Keratinocyte (primary cell): Measurements from ENCODE around the gene DNAJB6.

ENCODE experiments used
- EZH2 ChIP-seq: IDR thresholded peaks from one replicate; pipeline ENCODE4 v1.6.1; 2012; ENCODE audit warnings: inconsistent platforms, mild to moderate bottlenecking, low read length, moderate library complexity
- TF ChIP-seq, protein P1 (sequence below), 3 experiments: IDR thresholded peaks in 1 of 3; conservative IDR thresholded peaks in 1 of 3; optimal IDR thresholded peaks in 1 of 3; 2 replicates in 2 of 3; 3 replicates in 1 of 3; pipeline versions ENCODE3 to v1.5.1; 2011; ENCODE audit warnings: low read length in 3 of 3, mild to moderate bottlenecking in 3 of 3, moderate library complexity in 2 of 3, control low read depth in 1 of 3, inconsistent platforms in 1 of 3; ENCODE audit not compliant: insufficient read depth in 2 of 3; ENCODE audit errors: extremely low read depth in 1 of 3

DNA sequence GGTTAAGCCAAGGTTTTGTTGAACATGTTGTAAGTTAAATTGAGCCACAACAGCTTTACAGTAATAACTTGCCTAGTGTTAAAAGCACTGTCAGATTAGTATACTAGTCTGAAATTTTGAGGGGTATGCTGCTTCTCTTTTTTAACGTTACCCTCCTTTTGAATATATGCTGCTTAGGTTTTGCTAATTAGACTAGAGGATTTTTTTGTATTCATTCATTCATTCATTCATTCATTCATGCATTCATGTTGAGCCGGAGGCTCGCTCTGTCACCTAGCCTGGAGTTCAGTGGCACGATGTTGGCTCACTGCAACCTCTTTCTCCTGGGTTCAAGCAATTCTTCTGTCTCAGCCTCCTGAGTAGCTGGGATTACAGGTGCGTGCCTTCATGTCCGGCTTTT, 24.7 kb downstream of the DNAJB6 start:
- TF ChIP-seq, protein P1, sequence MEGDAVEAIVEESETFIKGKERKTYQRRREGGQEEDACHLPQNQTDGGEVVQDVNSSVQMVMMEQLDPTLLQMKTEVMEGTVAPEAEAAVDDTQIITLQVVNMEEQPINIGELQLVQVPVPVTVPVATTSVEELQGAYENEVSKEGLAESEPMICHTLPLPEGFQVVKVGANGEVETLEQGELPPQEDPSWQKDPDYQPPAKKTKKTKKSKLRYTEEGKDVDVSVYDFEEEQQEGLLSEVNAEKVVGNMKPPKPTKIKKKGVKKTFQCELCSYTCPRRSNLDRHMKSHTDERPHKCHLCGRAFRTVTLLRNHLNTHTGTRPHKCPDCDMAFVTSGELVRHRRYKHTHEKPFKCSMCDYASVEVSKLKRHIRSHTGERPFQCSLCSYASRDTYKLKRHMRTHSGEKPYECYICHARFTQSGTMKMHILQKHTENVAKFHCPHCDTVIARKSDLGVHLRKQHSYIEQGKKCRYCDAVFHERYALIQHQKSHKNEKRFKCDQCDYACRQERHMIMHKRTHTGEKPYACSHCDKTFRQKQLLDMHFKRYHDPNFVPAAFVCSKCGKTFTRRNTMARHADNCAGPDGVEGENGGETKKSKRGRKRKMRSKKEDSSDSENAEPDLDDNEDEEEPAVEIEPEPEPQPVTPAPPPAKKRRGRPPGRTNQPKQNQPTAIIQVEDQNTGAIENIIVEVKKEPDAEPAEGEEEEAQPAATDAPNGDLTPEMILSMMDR (optimal IDR thresholded peaks at IDR 0.05 in 1 of 3, IDR thresholded peaks at IDR 0.05 in 1 of 3, conservative IDR thresholded peaks at IDR 0.05 in 1 of 3; ENCODE audit: extremely low read depth in 1 of 3, insufficient read depth in 2 of 3, low read length in 3 of 3), result no peak
- TF ChIP-seq EZH2, result no peak
